Activated CD4-positive, alpha-beta T cell treated with anti-CD3 and anti-CD28 coated beads, Interleukin-2, Interleukin-4, amounts not matched to agents 100 ng/mL and 50 ng/mL, durations not matched to agents 16 hours and 8 hours (primary cell): ENCODE measurements around the gene PPFIBP2.
"Not testable (repeated sequence)": the region's sequence is repeated elsewhere in the genome, so short reads cannot be mapped to it uniquely, and the experiment has no call there.

Experiments
- DNase-seq: peaks from one replicate; pipeline ENCODE4 v3.0.0-alpha.2; 2020; ENCODE audit warnings: low spot score

The PPFIBP2 gene

GRCh38 chr11:7499081-7499480 lies 14.7 kb upstream of the PPFIBP2 start:
- no peak for DNase-seq

- no peak for DNase-seq
Observed at GRCh38 chr11:7500251-7500650, 13.5 kb upstream of the PPFIBP2 start.

GRCh38 chr11:7501251-7501650 lies 12.5 kb upstream of the PPFIBP2 start:
- no peak for DNase-seq

GRCh38 chr11:7501894-7502293 lies 11.9 kb upstream of the PPFIBP2 start:
- no peak for DNase-seq

GRCh38 chr11:7506243-7506642 lies 7.6 kb upstream of the PPFIBP2 start:
- DNase-seq: no peak

- no peak for DNase-seq
Observed at GRCh38 chr11:7508087-7508486, 5.7 kb upstream of the PPFIBP2 start.

- DNase-seq: no peak
Observed at GRCh38 chr11:7509966-7510365, 3.8 kb upstream of the PPFIBP2 start.

GRCh38 chr11:7511401-7511800 lies 2.4 kb upstream of the PPFIBP2 start:
- no peak for DNase-seq

- DNase-seq: no peak
Observed at GRCh38 chr11:7512525-7513233, 1.1 kb upstream of the PPFIBP2 start.

GRCh38 chr11:7514099-7514591 lies 346 bp downstream of the PPFIBP2 start:
- no peak for DNase-seq

GRCh38 chr11:7515447-7515886 lies 1.7 kb downstream of the PPFIBP2 start:
- DNase-seq: no peak

GRCh38 chr11:7516475-7516874 lies 2.7 kb downstream of the PPFIBP2 start:
- DNase-seq: no peak

- not testable (repeated sequence) for DNase-seq
Observed at GRCh38 chr11:7517743-7518142, 3.9 kb downstream of the PPFIBP2 start.

GRCh38 chr11:7518811-7519562 lies 5.2 kb downstream of the PPFIBP2 start:
- no peak for DNase-seq

- DNase-seq: no peak
Observed at GRCh38 chr11:7520011-7520942, 6.5 kb downstream of the PPFIBP2 start.

GRCh38 chr11:7520981-7521487 lies 7.2 kb downstream of the PPFIBP2 start:
- no peak for DNase-seq

GRCh38 chr11:7522121-7522520 lies 8.3 kb downstream of the PPFIBP2 start:
- DNase-seq: no peak

GRCh38 chr11:7522546-7522945 lies 8.7 kb downstream of the PPFIBP2 start:
- DNase-seq: no peak

- no peak for DNase-seq
Observed at GRCh38 chr11:7523416-7524210, 9.8 kb downstream of the PPFIBP2 start.

- no peak for DNase-seq
Observed at GRCh38 chr11:7524462-7525235, 10.8 kb downstream of the PPFIBP2 start.
